Body of pancreas (tissue), 4 donors: Measurements from ENCODE around the gene IFNAR1.

ENCODE experiments used
- POLR2A ChIP-seq, 3 donors: fragments of 450-650 bp; IDR thresholded peaks; one replicate each; pipeline ENCODE4 v1.6.1; 2016; ENCODE audit warnings: antibody characterized with exemption in 3 of 3, mild to moderate bottlenecking in 2 of 3
- TF ChIP-seq, protein P1 (sequence below), 7 experiments: fragments of 450-650 bp in 4 of 7; fragments of 200-600 bp in 3 of 7; sonication (generic) in 3 of 7; IDR thresholded peaks; one replicate each; pipeline ENCODE4 v1.5.1; 2016 to 2019; ENCODE audit warnings: antibody characterized with exemption in 7 of 7

DNA sequence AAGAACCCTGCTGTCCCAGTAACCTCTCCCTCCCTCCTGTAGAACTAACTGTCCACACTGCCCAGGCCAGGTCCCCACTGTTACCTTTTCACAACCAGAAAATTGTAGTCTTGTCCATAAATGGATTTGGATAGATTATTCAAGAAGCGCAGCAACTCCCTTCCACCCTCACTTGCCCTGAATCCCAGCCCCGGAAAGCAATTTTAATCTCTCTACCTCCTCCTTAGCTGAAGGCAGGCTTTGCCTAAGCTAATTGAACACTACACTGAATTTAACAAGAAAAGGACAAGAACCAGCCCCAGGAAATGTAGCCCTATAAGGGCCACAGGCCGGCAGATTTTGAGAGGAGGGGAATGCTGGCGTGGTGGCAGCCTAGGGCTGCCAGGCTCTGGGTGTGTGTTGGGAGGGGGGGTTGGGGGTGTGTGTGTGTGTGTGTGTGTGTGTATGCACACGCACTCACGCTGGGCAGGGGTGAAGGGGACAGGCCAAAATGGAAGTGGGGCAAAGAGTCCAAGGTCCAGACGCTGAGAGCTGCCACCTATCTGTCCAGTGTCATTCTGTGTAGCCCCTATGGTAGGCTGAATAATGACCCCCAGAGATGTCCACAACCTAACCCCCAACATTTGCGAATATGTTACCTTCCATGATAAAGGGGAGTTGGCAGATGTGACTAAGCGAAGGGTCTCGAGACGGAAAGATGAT is 67.7 kb downstream of the IFNAR1 start:
- TF ChIP-seq, protein P1, sequence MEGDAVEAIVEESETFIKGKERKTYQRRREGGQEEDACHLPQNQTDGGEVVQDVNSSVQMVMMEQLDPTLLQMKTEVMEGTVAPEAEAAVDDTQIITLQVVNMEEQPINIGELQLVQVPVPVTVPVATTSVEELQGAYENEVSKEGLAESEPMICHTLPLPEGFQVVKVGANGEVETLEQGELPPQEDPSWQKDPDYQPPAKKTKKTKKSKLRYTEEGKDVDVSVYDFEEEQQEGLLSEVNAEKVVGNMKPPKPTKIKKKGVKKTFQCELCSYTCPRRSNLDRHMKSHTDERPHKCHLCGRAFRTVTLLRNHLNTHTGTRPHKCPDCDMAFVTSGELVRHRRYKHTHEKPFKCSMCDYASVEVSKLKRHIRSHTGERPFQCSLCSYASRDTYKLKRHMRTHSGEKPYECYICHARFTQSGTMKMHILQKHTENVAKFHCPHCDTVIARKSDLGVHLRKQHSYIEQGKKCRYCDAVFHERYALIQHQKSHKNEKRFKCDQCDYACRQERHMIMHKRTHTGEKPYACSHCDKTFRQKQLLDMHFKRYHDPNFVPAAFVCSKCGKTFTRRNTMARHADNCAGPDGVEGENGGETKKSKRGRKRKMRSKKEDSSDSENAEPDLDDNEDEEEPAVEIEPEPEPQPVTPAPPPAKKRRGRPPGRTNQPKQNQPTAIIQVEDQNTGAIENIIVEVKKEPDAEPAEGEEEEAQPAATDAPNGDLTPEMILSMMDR (IDR thresholded peaks at IDR 0.05): no peak
- TF ChIP-seq POLR2A (IDR thresholded peaks at IDR 0.05): no peak
